Breast epithelium (tissue), 3 donors: ENCODE results near the gene SLC35B4.

Experiments used
- POLR2A ChIP-seq: fragments of 450-650 bp; IDR thresholded peaks from one replicate; pipeline ENCODE4 v1.6.1; 2016; ENCODE audit warnings: antibody characterized with exemption, mild to moderate bottlenecking, moderate library complexity
- TF ChIP-seq, protein P1 (sequence below), 3 donors: fragments of 450-650 bp; IDR thresholded peaks; one replicate each; pipeline ENCODE4 v1.5.1; 2016 to 2017; ENCODE audit warnings: antibody characterized with exemption in 3 of 3, mild to moderate bottlenecking in 3 of 3, moderate library complexity in 3 of 3

DNA sequence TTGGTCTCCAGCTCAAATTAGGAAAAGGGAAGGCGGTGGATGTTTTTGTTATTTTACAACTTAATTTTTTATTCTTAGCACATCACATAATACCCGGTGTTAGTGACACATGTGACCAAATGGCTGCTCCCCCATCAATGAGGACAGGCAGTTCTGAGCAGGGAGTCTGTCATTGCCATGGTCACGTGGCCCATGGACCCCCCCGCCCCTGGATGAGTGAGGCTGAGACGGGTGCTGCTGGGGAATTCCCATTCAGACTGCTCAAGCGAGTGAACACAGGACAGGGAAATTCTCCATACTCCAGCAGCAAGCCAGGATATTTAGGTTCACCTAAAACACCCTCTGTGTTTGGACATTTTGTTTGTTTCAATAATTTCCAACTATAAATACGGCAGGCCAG lies 34.7 kb upstream of the SLC35B4 start:
- TF ChIP-seq, protein P1, sequence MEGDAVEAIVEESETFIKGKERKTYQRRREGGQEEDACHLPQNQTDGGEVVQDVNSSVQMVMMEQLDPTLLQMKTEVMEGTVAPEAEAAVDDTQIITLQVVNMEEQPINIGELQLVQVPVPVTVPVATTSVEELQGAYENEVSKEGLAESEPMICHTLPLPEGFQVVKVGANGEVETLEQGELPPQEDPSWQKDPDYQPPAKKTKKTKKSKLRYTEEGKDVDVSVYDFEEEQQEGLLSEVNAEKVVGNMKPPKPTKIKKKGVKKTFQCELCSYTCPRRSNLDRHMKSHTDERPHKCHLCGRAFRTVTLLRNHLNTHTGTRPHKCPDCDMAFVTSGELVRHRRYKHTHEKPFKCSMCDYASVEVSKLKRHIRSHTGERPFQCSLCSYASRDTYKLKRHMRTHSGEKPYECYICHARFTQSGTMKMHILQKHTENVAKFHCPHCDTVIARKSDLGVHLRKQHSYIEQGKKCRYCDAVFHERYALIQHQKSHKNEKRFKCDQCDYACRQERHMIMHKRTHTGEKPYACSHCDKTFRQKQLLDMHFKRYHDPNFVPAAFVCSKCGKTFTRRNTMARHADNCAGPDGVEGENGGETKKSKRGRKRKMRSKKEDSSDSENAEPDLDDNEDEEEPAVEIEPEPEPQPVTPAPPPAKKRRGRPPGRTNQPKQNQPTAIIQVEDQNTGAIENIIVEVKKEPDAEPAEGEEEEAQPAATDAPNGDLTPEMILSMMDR (IDR thresholded peaks at IDR 0.05), result no peak
- no peak for TF ChIP-seq POLR2A
